ENCODE results near the gene CUZD1. TPM values are rescaled to one million over a fixed set of nuclear protein-coding genes. Genes with fewer than 3 reads are reported as not detected.

The CUZD1 gene
- total and polyA plus RNA-seq, 5 experiments from 2014 or later, result 0.50 to 4.1 (median 0.83) TPM

DNA sequence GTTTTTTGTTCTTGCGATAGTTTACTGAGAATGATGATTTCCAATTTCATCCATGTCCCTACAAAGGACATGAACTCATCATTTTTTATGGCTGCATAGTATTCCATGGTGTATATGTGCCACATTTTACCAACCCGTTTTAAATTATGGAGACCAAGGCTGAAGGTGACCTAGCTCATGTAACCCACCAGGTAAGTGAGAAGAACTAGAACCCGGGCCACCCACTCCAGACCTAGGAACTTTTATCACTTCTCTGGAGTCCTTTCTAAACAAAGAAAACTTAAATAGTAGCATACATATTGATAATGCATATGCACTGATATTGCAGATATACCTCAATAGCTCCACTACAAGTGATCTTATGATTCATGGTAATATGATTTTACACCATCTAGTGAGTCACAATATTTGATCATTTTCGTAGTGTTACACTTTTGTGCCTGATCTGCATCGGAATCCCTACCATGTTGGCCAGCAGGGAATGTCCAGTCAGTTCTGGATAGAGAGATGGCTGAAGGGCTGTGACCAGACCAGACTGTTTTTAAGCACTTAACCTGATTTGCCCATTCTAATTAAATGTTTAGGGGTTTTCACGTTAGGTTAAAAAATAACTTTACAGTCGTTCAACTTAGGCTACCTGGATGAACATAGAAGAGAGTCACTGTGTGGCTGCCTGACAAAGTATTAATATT, 15.2 kb downstream of the CUZD1 start:
- H3K4me3 Mint-ChIP-seq, result no peak overlapping the region
- H3K27me3 Mint-ChIP-seq, result peaks cover 0 to 16% (median 4%) of the 10 kb centered on the region in 5 donors
- no peak overlapping the region for H3K27ac Mint-ChIP-seq

DNA sequence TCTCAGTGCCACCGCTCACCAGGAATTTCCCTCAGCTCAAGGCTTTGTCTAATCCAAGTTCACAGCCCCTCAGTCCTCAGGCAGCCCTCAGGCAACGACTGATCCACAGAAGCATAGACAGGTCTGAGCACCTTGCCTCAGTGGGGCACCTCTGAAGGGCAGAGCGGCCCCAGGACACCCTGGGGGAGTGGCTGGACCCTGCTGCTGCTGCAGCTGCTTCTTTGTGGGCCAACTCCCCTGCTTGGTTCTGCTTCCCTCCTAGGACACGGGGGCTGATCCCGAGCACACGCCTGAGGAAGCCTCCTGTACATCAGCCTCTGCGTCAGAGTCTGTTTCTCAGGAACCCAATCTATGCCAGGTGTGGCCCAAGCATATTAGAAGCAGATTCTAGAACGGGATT, 16.2 kb downstream of the CUZD1 start:
- Mint-ChIP-seq H3K27ac (no peak overlapping the region), H3K36me3 (peaks cover 11 to 30% (median 13%) of the 10 kb centered on the region in 3 donors), H3K4me3 (no peak overlapping the region), H3K27me3 (peaks cover 4 to 26% (median 8%) of the 10 kb centered on the region in 5 donors), H3K9me3 (peaks cover 0 to 6% (median 0%) of the 10 kb centered on the region in 9 donors), H3K4me1 (no peaks in the 10 kb centered on the region)
- POLR2A ChIA-PET, result no interaction called here
- DNase-seq, result no peak
- ATAC-seq, result no peak

More for the DNA sequence above, 15.2 kb downstream of the CUZD1 start:
- no peak for DNase-seq
- peaks cover 13 to 39% (median 16%) of the 10 kb centered on the region in 3 donors for H3K36me3 Mint-ChIP-seq
- POLR2A ChIA-PET, result no interaction called here
- no peak for ATAC-seq
- H3K9me3 Mint-ChIP-seq, result peaks cover 0 to 6% (median 0%) of the 10 kb centered on the region in 9 donors
- no peaks in the 10 kb centered on the region for H3K4me1 Mint-ChIP-seq

DNA sequence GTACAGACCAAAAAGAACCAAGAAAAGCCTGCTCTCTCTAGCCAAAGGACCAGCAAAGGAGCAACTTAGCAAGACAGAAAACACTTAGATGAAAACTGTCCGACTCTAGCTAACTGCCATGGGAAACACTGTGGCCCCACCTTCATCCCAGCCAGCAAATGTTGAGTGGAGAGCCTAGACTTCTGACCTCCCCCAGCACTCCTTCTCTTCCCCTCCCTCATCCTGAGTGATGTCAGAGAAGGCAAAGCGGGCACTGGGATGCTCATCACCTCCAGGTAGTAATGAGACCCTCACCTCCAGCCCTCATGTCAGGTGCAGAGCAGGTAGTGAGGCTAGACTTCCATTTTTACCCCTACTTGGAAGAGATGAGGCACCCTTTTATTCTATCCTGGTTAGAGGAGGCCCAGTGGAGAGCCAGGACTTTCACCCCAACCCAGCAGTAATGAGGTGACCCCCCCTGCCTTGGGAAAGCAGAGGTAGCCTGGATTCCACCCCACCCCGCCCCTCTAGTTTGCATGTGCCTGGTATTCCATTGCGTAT, 16.9 kb downstream of the CUZD1 start:
- Mint-ChIP-seq H3K4me3 (no peak overlapping the region), H3K9me3 (peaks cover 0 to 6% (median 0%) of the 10 kb centered on the region in 9 donors), H3K4me1 (no peaks in the 10 kb centered on the region), H3K27ac (no peak overlapping the region), H3K36me3 (peaks cover 11 to 27% (median 13%) of the 10 kb centered on the region in 3 donors), H3K27me3 (peaks cover 6 to 32% (median 14%) of the 10 kb centered on the region in 5 donors)
- no peak for ATAC-seq
- POLR2A ChIA-PET, result no interaction called here
- no peak for DNase-seq

DNA sequence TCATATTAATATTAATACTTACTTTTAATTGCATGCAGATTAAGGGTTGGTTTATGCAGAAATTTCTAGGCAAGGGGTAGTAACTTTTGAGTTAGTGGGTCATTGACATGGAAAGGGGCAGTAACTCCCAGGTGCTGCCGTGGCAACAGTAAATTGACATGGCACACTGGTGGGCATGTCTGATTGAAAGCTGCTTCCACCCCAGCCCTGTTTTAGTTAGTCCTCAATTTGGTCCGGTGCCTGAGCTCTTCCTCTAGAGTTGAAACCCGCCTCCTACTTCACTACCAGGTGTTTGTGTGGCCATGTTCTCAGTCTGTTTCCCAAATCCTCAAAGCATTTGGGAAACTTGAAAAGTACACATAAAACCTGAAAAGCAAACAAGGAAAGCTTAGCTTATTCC, 18.4 kb downstream of the CUZD1 start:
- Mint-ChIP-seq H3K4me3 (no peak overlapping the region), H3K36me3 (peaks cover 7 to 18% (median 12%) of the 10 kb centered on the region in 3 donors), H3K27me3 (peaks cover 8 to 47% (median 19%) of the 10 kb centered on the region in 5 donors), H3K9me3 (peaks cover 0 to 6% (median 0%) of the 10 kb centered on the region in 9 donors), H3K27ac (no peak overlapping the region), H3K4me1 (no peaks in the 10 kb centered on the region)
- POLR2A ChIA-PET, result no interaction called here
- ATAC-seq, result no peak
- DNase-seq, result no peak

DNA sequence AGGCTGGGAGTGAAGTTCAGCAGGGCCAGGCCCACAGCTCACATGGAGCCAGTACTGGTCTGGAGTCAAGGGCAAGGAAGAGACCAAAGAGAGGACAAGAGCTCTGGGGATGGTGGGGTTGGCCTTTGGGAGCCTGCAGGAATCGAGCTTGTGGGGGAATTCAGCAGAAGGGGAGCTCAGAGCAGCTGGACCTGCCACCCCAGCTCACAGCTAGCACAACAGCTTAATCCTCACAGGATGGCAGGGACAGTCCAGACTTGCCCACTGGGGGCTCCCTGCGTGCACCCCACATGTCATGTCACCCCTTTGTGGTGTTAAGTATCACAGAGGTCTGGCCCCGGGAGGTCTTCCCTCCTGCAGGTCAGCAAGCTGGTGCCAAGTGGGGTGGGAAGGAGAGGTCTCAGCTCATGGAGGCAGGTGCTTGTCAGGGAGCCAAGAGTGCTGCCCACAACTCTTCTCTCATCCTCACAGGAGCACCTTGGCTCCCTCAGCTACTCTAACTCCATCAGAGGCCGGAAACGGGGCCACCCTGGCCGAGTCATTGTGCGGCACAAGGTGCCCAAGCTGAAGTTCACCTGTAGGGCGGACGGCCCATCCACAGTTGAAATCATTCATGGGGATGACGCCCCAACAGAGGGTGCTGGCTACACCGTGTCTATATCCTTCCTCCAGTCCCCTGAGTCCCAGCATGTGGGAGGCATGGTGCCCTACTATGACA, 22.5 kb downstream of the CUZD1 start:
- ATAC-seq, result no peak
- H3K27me3 Mint-ChIP-seq, result peaks cover 10 to 86% (median 48%) of the 10 kb centered on the region in 5 donors

DNA sequence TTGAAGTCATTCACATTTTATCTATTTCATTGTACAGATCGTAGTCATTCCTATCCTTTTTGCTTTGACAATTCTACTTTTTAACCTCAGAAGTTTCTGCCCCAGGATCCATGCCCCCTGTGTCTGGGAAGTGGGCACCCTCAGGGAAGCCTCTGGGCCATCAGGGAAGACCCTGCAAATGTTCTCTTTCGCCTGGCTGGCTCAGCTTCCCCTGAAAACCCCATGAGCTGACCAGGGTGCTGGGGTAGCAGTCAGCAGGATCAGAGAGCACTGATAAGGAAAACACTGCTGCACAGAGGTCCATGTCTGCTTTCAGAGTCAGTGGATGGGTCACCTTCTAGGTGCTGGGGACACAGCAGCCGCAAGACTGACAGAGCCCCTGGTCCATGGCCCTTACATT, 23.8 kb downstream of the CUZD1 start:
- H3K4me1 Mint-ChIP-seq, result no peaks in the 10 kb centered on the region
- POLR2A ChIA-PET, result no interaction called here
- H3K36me3 Mint-ChIP-seq, result no peaks in the 10 kb centered on the region
- no peak overlapping the region for H3K27ac Mint-ChIP-seq
- H3K27me3 Mint-ChIP-seq, result peaks cover 15 to 97% (median 52%) of the 10 kb centered on the region in 5 donors
- peaks cover 0 to 3% (median 0%) of the 10 kb centered on the region in 9 donors for H3K9me3 Mint-ChIP-seq
- DNase-seq (no peak), ATAC-seq (no peak)
- no peak overlapping the region for H3K4me3 Mint-ChIP-seq

More for the DNA sequence above, 22.5 kb downstream of the CUZD1 start:
- H3K27ac Mint-ChIP-seq, result no peak overlapping the region
- no peak for DNase-seq
- no peaks in the 10 kb centered on the region for H3K4me1 Mint-ChIP-seq
- H3K9me3 Mint-ChIP-seq, result peaks cover 0 to 3% (median 0%) of the 10 kb centered on the region in 9 donors
- H3K4me3 Mint-ChIP-seq, result no peak overlapping the region
- no peaks in the 10 kb centered on the region for H3K36me3 Mint-ChIP-seq
- POLR2A ChIA-PET, result no interaction called here

DNA sequence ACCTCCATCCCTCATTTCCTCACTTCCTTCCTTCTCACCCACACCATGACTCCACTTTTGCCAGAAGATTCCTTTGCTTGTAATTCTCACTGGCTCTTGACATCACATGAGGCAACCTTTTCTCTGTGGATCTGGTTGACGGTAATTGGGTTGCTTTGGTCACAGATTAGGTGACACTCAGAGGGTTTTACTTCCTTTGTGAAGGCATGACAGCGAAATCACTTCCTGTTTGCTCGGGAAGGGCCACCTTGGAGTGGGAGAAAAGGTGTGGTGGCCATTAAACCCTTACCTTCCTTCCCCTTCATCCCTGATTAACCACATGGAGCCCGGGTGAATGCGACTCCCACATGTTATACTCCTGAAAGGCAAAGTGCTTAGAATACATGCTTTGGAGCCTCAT, 30.2 kb downstream of the CUZD1 start:
- Mint-ChIP-seq H3K27ac (no peak overlapping the region), H3K9me3 (no peaks in the 10 kb centered on the region), H3K36me3 (no peaks in the 10 kb centered on the region), H3K27me3 (peaks cover 11 to 71% (median 41%) of the 10 kb centered on the region in 5 donors), H3K4me3 (no peak overlapping the region), H3K4me1 (peaks cover 0 to 2% (median 0%) of the 10 kb centered on the region in 4 donors)
- POLR2A ChIA-PET, result no interaction called here
- ATAC-seq (no peak), DNase-seq (no peak)

DNA sequence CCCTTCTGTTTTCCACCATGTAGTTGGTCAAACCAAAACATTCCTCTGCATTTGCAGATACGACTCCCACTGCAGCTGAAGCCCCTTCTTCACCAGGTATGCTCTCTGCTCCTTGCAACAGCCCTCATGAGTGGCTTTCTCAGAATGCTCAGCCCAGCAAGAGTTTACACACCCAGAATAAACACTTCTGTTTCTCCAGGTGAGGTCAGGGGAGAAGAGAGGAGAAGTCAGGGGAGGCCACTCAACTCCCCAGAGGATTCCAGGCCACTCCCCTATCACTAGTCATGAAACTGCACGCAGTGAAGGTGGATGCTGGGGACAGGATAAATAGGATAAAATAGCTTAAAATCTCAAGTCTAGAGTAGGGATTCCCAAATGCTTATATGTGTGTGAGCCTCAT, 31.2 kb downstream of the CUZD1 start:
- Mint-ChIP-seq H3K4me1 (peaks cover 0 to 2% (median 0%) of the 10 kb centered on the region in 4 donors), H3K9me3 (no peaks in the 10 kb centered on the region), H3K27me3 (peaks cover 11 to 61% (median 31%) of the 10 kb centered on the region in 5 donors), H3K4me3 (no peak overlapping the region), H3K27ac (no peak overlapping the region), H3K36me3 (peaks cover 0 to under 1% (median 0%) of the 10 kb centered on the region in 3 donors)
- POLR2A ChIA-PET, result no interaction called here
- ATAC-seq, result no peak
- no peak for DNase-seq

DNA sequence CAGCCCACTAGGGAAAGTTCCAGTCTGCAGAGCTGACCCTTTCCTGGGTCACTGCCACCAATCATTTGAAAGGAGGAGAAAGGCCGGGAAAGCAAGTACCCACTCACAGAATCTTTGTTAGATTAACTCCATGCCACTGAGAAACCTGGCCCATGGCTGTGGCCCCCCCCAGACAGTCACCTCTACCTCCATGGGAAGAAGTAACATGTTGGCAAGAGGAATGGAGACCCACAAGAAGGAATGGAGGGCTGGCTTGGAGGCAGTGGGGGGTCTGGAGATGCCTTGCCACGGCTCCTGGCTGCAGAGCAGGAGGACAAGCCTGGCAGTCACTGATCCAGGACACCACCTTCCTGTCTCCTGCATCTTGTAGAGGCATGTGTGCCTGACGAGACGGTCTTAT, 32.9 kb downstream of the CUZD1 start:
- no peak overlapping the region for H3K27ac Mint-ChIP-seq
- no peak for DNase-seq
- POLR2A ChIA-PET, result no interaction called here
- no peaks in the 10 kb centered on the region for H3K9me3 Mint-ChIP-seq
- peaks cover 0 to 2% (median 0%) of the 10 kb centered on the region in 4 donors for H3K4me1 Mint-ChIP-seq
- peaks cover 0 to 2% (median 0%) of the 10 kb centered on the region in 3 donors for H3K36me3 Mint-ChIP-seq
- ATAC-seq, result no peak
- H3K4me3 Mint-ChIP-seq, result no peak overlapping the region
- H3K27me3 Mint-ChIP-seq, result peaks cover 6 to 47% (median 20%) of the 10 kb centered on the region in 5 donors

DNA sequence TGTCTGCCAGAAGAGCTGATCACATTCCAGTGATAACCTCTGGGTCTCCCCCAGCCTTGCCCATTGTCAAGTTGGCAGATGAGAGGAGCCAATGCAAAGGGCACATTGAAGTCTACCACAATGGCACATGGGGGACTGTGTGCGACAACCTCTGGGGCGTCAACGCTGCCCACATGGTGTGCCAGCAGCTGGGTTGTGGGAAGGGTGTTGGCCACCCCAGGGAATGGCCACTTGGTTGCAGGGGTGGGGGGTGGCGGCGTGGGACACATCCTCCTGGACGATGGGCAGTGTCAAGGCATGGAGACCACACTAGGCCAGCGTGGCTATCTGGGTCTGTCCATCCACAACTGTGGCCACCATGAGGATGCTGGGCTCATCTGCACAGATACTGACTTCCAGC, 43.4 kb downstream of the CUZD1 start:
- ATAC-seq (no peak), DNase-seq (no peak)
- Mint-ChIP-seq H3K27ac (no peak overlapping the region), H3K27me3 (peaks cover 3 to 33% (median 8%) of the 10 kb centered on the region in 5 donors), H3K36me3 (no peaks in the 10 kb centered on the region), H3K4me1 (no peaks in the 10 kb centered on the region), H3K9me3 (peaks cover 0 to 3% (median 0%) of the 10 kb centered on the region in 9 donors), H3K4me3 (no peak overlapping the region)
- POLR2A ChIA-PET, result no interaction called here

DNA sequence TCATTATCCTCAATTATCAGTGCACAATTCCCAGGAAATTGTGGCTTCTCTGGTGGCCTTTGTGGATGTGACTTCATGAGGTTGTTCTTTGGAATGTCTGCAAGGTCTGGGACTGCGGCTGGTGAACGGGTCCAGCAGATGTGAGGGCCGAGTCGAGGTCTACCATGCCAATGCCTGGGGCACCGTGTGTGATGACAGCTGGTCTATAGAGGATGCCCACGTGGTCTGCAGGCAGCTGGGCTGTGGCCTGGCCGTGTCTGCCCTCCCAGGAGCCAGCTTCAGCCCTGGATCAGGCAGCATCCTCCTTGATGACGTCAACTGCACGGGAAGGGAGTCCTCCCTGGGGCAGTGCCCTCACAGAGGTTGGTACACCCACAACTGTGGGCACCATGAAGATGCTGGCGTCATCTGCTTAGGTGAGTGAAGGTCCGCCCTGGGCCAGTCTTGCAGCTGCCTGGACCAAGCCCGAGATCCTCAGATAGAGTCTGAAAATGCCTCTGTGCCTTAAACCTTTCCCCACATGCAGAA, 46.9 kb downstream of the CUZD1 start:
- DNase-seq, result no peak
- no peak overlapping the region for H3K27ac Mint-ChIP-seq
- H3K4me1 Mint-ChIP-seq, result no peaks in the 10 kb centered on the region
- no peak for ATAC-seq
- H3K36me3 Mint-ChIP-seq, result no peaks in the 10 kb centered on the region
- peaks cover 5 to 39% (median 14%) of the 10 kb centered on the region in 5 donors for H3K27me3 Mint-ChIP-seq
- no peaks in the 10 kb centered on the region for H3K9me3 Mint-ChIP-seq
- POLR2A ChIA-PET, result no interaction called here
- H3K4me3 Mint-ChIP-seq, result no peak overlapping the region

DNA sequence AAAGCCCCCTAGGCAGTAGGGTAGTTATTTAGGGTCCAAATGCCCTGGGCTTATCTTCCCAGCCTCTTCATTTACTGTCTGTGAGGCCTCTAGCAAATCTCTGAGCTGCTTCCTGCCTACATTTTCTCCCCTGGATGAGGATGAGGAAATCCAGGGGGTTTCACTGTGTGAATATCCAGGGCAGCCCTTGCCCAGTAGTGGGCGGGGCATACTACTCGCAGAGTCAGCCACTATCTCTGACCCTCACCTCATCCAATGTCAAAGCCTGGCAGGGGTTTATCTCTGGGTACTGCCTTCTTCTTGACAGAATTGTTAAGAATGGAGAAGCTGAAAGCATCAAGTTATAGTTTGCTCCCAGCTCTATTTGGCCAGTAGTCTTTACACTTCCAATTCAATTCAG, 48.9 kb downstream of the CUZD1 start:
- Mint-ChIP-seq H3K27me3 (peaks cover 7 to 48% (median 18%) of the 10 kb centered on the region in 5 donors), H3K9me3 (no peaks in the 10 kb centered on the region), H3K4me1 (no peaks in the 10 kb centered on the region), H3K4me3 (no peak overlapping the region), H3K36me3 (no peaks in the 10 kb centered on the region), H3K27ac (no peak overlapping the region)
- ATAC-seq (no peak), DNase-seq (no peak)
- POLR2A ChIA-PET, result no interaction called here

DNA sequence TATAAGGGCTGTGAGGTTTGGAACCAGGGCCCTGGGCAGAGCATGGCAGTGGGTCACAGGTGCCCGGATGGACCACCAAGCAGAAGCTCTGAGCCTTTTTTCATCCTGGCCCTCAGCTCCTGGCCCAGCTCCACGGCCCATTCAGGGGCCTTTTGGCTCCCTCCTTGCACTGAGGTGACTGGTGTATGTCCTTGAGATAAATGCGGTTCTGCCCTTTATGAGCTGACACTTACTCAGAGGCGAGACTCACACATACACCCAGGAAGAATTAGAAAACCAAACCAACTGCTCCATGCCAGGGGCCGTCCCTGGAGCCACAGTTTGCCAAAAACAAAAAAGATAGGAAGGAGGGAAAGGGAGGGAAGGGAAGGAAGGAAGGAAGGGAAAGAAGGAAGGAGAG, 49.7 kb downstream of the CUZD1 start:
- no peak for ATAC-seq
- no peaks in the 10 kb centered on the region for H3K36me3 Mint-ChIP-seq
- peaks cover 7 to 51% (median 18%) of the 10 kb centered on the region in 5 donors for H3K27me3 Mint-ChIP-seq
- H3K27ac Mint-ChIP-seq, result no peak overlapping the region
- no peak overlapping the region for H3K4me3 Mint-ChIP-seq
- H3K9me3 Mint-ChIP-seq, result no peaks in the 10 kb centered on the region
- POLR2A ChIA-PET, result no interaction called here
- H3K4me1 Mint-ChIP-seq, result no peaks in the 10 kb centered on the region
- no peak for DNase-seq

Measured in naive thymus-derived CD8-positive, alpha-beta T cell (primary cell).